GM18505 (cell line): Measurements from ENCODE around the gene HES7.
A peak's percentile ranks its signal among the peaks of the same experiment; 100 is the strongest.
"Not testable (repeated sequence)": the region's sequence is repeated elsewhere in the genome, so short reads cannot be mapped to it uniquely, and the experiment has no call there.

Experiments used
- ATAC-seq: cut with Tn5 transposase; IDR thresholded peaks from one replicate; pipeline ENCODE4 v1.9.1; 2021; ENCODE audit not compliant: unreplicated experiment
- POLR2A ChIP-seq: IDR thresholded peaks from 4 replicates; pipeline ENCODE4 v1.6.1; 2011; ENCODE audit warnings: borderline replicate concordance; ENCODE audit not compliant: insufficient read depth, insufficient read length; ENCODE audit errors: extremely low read depth

HES7 gene

DNA sequence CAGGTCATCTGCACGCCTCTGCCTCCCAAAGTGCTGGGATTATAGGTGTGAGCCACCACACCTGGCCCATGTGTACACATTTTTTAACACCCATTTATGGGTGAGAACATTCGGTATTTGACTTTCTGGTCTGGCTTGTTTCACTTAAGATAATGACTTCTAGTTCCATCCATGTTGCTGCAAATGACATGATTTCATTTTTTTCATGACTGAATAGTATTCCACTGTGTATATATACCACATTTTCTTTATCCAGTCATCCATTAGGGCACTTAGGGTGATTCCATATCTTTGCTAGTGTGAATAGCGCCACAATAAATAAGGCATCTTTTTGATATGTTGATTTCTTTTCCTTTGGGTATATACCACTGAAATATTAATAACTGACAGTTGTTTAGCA is 42.0 kb downstream of the HES7 start:
- TF ChIP-seq POLR2A: no peak
- no peak for ATAC-seq

DNA sequence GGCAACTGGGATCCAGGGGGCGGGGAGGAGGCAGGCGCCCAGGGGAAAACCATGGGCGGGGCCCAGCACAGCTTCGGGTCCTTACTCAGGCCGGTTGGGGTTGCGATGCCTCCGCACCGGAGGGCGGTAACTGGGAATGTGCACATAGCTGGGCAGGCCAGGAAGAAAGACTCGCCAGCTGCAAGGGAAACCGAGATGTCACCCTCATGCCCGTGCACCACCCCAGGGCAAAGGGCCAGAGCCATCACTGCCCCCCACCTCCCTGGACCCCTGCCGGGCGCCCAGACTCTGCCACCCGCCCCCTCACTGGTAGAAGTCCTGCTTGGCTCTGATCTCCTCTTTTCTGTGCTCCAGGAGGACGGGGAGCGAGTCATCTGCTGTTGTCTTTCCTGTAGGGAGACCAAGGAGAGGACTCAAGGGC is 43.1 kb downstream of the HES7 start:
- TF ChIP-seq POLR2A: no peak
- ATAC-seq: no peak

- TF ChIP-seq POLR2A: no peak
- no peak for ATAC-seq
Measured at GRCh38 chr17:8080208-8080798, 43.6 kb downstream of the HES7 start.

DNA sequence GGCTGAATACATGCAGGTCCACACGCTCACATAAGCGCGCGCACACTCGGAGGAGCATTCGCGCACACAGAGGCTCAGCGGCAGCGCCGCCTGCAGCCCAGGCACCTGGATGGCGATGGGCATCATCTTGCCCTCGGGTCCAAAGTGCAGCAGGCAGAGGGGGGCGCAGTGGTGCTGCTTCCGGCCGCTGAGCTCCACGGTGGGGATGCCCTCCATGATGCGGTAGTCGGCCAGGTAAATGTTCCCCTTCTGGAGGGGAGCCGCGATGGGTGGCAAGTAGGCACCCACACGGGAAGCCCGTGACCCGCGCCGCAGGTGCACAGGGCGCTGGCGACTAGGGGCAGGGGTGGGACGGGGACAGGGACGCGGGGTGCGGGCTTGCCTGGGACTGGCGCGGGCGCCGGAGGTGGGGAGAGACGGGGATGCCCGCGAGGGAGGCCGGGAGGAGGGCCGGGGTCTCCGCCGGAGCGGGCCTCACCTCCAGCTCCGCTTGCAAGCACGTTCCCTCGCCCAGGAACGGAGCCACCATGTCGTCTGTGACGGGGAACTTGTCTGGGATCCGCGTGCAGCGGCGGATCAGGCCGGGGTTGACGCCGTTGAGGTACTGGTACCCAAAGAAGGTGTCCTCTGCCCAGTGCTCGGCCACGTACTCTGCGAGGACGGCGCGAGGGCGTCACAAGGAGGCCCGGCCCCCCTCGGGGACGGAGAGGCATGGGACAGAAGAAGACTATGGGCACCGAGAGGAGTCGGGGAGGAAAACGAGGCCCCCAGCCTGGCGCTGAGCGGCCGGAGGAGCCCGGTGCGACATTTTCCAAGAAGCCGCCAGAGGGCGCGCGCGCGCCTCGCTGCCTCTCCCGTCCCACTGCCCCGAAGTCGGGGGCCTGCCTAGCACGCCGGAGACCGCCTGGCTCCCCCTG is 44.4 kb downstream of the HES7 start:
- no peak for TF ChIP-seq POLR2A
- ATAC-seq: peak; percentile 73

DNA sequence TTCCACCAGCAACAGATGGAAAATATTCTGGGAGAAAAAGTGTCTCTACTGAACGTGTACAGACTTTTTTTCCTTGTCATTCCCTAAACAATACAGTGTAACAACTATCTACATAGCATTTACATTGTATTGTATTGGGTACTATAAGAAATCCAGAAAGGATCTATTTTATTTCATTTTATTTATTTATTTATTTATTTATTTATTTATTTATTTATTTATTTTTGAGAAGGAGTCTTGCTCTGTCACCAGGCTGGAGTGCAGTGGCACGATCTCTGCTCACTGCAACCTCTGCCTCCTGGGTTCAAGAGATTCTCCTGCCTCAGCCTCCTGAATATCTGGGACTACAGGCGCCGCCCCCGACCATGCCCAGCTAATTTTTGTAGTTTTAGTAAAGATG is 46.0 kb downstream of the HES7 start:
- ATAC-seq: not testable (repeated sequence)

- ATAC-seq: no peak
- no peak for TF ChIP-seq POLR2A
Measured at GRCh38 chr17:8076502-8077266, 47.2 kb downstream of the HES7 start.

DNA sequence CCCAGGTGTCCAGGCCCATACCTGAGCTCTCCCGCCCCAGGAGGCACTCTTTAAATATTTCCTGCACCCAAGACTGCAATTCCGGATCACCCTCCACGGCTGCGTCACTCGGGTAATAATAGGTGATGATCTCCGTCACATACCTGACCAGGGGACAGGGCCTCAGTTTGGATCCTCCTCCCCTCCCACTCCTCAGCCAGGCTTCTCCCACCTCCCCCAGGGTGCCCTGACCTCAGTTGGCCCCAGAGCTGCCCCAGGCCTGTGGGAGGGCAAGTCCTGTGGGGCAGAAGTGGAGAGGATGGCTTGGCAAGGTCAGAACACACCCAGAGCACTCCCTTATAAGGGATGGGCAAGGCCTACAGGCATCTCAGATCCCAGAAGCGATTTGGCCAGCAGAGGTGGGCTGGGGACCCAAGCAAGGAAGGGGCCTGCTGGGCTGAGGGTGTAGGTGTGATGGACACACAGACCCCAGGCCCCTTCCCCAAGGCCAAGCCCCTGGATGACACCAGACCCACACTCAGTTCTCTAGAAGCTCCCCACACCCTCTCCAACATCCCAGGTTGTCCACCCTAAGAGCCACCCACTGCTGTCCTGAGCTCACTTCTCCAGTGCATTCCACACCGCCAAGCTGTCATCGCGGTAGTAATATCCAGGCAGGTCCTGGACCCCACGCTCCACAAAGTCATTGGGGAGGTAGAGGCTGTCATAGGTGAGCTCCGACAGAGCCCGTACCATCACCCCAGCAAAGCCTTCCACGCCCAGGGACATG is 48.1 kb downstream of the HES7 start:
- no peak for TF ChIP-seq POLR2A
- ATAC-seq: no peak

- TF ChIP-seq POLR2A: no peak
- ATAC-seq: no peak
Measured at GRCh38 chr17:8075081-8075480, 48.8 kb downstream of the HES7 start.

DNA sequence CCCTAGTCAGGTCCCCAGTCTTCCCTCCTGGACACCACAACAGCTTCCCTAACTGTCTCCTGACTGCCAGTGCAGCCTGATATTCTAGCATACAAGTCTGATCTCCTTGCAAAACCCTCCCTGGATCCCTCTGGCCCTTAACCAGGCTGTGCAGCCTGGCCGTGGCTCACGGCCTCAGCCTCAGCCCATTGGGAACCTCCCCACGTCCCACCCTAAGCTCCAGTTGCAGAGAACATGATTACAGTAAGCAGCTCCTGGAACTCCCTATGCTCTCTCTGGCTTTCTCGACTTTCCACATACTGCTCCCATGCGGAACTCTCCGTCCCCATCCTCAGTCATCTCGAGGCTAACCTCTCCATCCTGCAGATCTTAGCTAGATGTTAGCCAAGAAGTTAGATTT is 49.4 kb downstream of the HES7 start:
- no peak for ATAC-seq
- TF ChIP-seq POLR2A: no peak

DNA sequence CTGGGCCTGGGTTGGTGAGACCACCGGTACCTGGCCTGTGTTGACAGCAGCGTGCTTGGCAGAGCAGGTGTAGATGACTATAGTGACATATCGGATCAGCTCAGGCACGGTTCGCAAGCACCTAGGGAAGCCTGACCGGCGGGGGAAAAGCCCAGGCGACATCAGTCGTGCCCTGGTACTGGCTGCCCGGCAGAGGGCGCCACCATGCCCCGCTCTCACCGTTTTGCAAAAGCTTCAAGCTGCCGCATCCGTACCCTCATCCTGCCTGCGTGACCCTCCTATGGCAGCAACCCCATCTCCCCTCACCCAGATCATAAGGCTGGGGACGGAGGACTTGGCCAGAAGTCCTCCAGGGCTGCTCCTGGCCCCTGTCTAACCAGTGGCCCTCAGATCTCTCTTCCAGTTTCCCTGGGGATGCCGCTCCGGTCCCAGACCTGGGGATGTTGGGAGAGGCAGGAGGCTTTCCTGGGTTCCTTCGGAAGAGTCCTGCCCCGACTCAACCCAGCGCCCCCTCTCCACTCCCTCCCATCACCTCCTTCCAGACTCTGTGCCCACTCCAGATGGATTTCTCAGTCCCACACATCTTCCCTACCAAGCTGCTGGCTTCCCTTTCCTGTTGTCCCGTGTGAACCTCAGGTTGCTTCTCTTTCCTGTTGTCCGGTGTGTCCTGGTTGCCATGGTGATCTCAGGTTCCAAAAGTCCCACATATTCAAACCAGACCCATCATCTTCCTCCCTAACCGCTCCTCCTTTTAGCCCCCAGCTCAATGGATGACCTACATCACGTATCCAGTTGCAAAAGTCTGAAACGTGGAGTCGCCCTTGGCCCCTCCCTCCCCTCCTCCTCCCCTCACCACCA is 50.0 kb downstream of the HES7 start:
- no peak for TF ChIP-seq POLR2A
- ATAC-seq: no peak

DNA sequence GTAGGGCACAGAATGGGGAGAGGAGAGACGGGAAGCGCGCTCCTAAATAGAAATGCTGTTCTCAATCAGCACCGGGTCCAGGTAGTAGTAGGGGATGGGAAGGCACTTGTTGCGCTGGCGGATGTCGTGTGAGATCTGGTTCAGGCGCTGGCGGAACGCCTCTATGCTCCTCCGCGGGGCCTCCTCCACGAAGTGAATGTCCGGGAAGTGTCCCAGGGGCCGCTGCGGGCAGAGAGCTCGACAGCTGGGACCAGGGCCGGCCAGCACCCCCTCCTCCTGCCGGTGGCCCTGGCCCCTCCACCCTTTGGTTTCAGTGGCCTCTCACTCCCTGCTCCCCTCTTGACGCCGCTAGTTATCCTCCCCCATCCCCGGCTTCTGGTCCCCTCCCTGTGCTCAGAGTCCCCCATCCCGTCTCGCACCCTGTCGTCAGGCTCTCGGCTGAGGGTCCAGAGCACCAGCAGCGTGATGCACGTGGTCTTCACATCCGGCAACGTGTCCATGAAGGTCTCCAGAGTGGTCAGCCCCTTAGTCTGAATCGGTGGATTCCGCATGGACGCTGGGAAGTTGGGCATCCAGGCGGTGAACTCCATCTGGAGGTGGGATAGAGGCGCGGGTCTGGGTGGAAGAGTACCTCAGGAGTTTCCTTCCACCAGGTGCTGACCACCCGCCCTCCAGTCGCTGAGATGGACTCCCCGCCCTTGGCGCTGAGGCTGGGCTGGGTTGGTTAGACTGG is 51.0 kb downstream of the HES7 start:
- TF ChIP-seq POLR2A: no peak

DNA sequence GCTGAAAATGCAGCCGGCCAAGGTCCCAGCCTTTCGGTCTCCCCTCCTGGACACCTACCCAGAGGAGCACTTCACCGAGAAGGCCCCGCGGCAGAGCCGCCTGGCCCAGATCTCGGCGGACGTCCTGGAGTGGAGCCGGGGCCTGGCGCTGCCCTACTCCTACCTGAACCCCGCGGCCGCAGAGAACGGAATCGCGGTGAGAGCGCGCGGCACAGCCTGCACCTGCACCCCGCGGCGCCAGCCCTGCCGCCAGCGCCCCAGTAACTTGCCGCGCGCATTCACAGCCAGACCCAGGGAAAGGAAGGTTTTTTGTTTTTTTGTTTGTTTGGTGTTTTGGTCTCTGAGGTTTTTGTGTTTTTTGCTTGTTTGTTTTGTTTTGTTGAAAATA is 51.6 kb downstream of the HES7 start:
- TF ChIP-seq POLR2A: no peak
- no peak for ATAC-seq

More for the DNA sequence above, 51.0 kb downstream of the HES7 start:
- ATAC-seq: no peak

DNA sequence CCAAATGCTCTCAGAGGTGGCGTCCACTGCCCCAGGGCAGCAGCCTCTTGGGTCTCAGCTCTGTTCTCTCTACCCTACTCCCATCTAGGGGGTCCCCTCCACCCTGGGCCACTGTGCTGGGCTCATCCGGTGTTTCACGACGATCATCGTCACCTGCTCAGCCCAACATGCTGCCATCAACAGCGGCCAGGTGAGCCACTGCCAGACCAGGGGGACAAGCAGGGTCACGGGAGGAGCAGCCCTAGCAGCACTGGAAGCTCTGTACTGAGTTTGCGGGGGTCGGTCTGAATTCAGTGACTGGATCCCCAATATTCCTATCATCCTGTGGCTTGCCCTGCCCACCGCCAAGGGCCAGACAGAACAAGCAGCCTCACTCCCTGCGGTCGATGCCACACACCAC is 52.4 kb downstream of the HES7 start:
- ATAC-seq: no peak
- no peak for TF ChIP-seq POLR2A
